DMS79 (cell line): ENCODE measurements around the gene CDH18.

ENCODE experiments used
- DNase-seq: peaks from one replicate; lab custom pipeline; 2025; lab: John Stamatoyannopoulos, UW

CDH18 gene

DNA sequence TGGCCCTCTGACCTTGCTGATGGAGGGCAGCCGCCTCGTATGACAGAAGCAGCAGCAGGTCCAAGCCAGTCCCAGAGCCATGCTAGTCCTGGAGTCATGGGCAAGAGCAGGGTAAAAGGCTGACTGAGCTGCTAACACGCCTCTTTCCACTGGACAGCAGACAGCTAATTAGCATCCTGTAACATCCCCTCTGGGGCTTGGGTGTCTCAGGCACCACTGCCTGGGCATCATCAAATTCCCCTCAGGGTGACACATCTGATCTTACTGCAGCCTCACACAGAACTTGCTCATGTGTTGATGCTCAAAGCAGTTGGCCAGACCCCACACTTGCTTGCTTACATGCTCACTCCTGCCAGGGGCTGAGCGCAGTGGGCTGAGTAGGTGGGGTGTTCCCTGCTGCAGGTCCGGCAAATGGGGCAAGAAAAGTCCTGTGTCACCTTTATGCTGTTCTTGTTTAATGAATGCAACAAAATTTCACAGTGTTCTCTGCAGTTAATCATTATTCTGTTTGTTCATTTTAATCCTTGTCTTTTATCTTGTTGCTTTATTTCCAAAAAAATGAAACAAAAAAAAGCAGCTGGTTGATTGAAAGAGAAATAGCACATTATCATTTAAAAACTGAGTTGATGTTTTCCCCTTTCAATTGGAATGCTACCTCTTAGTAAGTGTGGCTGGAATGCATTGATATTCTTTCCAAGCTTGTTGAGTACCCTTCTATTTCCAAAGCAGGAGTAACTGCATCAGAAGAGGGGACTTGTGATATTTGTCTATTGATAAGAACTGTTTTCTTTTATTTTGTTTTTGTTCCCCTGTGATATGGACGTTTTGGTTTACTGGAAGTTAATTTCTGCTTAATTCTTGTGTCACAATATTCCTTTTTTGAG is 254.1 kb downstream of the CDH18 start:
- DNase-seq, result no peak

GRCh38 chr5:19728571-19728970 is 259.4 kb downstream of the CDH18 start:
- DNase-seq, result no peak

DNA sequence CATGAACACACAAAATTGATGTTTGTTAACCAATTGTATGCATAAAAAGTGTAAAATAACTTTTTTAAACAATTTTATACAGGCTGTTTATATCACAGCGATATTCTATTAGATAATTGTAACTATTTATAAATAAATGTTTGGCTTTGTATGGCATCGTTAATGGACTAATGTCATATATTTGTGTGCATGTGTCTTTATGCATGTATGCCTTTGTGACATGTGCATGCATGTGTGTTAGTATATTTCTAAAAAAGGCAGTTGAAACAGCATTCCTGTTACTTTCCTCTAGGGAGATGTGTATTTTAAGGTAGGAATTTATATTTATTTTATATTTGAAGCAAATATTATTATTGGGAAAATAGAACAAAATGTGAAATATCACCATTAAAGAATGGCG is 268.9 kb downstream of the CDH18 start:
- DNase-seq, result no peak

GRCh38 chr5:19713740-19714139 is 274.3 kb downstream of the CDH18 start:
- no peak for DNase-seq

DNA sequence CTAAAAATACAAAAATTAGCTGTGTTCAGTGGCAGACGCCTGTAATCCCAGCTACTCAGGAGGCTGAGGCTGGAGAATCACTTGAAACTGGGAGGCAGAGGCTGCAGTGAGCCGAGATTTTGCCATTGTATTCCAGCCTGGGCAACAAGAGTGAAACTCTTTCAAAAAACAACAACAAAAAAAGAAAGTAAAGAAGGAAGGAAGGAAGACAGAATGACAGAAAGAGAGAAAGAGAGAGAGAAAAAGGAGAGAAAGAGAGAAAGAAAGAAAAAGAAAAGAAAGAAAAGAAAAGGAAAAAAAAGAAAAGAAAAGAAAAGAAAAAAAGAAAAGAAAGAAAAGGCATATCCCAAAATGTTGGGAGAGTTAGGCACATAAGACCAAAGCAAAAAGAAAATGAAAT is 278.6 kb downstream of the CDH18 start:
- DNase-seq, result no peak

DNA sequence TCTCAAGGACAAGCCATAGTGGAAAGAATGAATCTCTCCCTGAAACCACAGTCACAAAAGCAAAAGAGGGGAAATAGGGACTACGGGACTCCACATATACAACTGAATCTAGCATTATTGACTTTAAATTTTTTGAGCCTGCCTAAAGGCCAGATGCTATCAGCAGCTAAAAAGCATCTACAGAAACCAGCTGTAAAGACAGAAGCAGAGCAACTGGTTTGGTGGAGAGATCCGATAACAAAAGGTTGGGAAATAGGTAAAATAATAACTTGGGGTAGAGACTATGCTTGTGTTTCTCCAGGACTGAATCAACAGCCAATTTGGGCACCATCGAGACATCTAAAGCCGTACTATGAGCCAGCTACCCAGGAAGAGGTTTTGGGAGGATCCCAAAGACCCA is 281.2 kb downstream of the CDH18 start:
- DNase-seq, result no peak

- no peak for DNase-seq
These were observed 286.3 kb downstream of the CDH18 start for GRCh38 chr5:19701731-19702130.

GRCh38 chr5:19694949-19695611 is 292.9 kb downstream of the CDH18 start:
- no peak for DNase-seq

- no peak for DNase-seq
These were observed 297.0 kb downstream of the CDH18 start for GRCh38 chr5:19690978-19691377.

DNA sequence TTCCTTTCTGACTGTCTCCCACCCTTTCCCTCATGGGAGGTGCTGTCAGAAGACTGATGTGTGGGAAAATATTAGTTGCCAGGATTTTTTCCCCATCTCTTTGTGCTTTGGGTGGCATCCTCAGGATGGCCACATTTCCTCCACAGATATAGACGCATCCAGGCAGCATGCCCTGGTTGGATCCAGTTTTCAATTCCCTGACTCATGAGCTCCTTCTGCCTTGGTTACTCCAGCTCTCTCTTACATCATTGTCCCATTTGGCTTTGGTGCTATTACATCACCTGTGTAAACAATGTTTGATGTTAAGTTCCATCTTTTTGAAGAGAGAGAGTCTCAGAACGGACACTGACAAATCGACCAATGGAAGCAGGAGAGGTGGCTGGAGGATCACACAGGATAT is 302.5 kb downstream of the CDH18 start:
- DNase-seq, result no peak

GRCh38 chr5:19676895-19677294 is 311.1 kb downstream of the CDH18 start:
- no peak for DNase-seq

DNA sequence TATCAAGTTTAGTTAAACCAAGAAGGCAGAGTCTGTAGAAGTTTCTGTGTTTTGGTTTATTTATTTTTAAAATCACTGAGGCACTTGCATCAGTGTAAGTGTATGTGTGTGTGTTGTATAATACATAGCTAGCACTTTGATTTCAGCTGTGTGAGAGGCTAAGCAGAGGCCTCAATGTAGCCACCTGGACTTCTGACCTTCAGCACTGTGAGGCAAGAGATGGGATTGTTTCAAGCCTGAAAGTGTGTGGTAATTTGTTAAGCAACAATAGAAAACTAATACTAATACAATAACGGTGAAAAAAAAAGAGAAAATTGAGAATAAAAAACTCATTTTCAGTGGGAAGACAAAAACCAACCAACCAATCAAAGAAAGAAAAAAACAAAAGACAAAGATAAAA is 327.3 kb downstream of the CDH18 start:
- no peak for DNase-seq

GRCh38 chr5:19655627-19656026 is 332.4 kb downstream of the CDH18 start:
- no peak for DNase-seq

DNA sequence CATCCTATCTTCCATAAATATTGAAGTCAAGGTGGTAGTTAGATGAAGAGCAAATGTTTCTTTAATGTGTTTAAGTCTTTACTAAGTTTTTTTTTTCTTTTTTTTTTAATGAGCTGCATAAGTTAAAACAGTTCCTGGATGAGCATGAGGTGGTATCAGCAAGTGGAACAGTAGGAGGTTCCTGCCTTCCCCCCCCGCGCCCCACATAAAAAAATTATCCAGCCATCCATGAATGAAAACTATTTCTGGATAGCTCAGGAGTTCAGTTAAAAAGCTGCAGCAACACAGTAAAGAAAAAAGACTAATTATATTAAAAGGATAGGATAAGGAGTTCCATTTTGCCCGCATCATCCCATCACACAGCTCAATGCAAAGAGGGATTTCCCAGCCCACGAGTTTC is 349.5 kb downstream of the CDH18 start:
- DNase-seq, result no peak

DNA sequence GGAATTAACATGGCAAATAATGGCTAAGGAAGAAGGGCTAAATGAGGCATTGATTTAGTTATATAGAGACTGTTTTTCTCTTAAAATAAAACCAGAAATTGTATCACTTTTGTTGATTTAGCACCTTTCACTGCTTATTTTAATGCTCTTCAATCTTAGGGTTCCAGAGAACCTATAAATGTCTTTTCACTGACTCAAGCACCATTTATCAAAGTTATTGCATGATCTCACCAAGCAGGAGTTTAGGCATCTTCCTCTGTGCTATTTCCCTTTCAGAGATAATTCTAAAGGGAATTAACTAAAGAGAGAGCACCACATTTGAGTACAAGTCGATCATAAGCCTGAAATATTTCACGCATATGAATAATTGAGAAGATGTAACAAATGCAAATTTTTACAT is 357.1 kb downstream of the CDH18 start:
- DNase-seq, result no peak

- DNase-seq, result no peak
These were observed 361.8 kb downstream of the CDH18 start for GRCh38 chr5:19626211-19626610.

DNA sequence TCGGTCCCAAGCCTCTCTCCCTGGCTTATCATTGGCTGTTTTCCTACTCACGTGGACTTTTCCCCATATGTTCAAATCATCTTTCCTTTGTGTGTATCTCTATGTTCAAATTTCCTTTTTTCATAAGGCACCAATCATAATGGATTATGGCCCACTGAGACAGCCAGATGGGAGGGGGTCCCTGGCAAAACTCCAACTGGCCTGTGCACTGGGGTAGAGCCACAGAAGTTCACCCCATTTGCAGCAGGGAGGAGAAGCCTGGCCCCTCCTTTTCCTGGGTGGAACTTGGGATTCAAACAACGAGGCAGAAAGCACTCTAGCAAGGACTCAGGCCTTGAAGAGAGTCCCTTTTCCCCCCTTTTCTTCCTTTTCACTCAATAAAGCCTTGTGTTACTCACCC is 362.4 kb downstream of the CDH18 start:
- DNase-seq, result no peak

GRCh38 chr5:19619571-19619970 is 368.4 kb downstream of the CDH18 start:
- DNase-seq, result no peak

GRCh38 chr5:19616701-19617215 is 371.2 kb downstream of the CDH18 start:
- no peak for DNase-seq

DNA sequence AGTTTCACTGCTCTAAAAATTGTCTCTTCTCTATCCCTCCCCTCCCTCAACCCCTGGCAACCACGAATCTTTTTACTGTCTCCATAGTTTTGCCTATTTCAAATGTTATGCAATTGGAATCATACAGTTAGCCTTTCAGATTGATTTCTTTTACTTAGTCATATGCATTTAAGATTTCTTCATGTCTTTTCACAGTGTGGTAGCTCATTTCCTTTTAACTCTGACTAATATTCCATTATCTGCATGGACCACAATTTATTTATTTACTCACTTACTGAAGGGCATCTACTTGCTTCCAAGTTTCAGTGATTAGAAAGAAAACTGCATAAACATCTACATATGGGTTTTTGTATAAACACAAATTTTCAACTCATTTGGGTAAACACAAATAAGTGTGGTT is 372.3 kb downstream of the CDH18 start:
- no peak for DNase-seq

- DNase-seq, result no peak
These were observed 372.9 kb downstream of the CDH18 start for GRCh38 chr5:19615071-19615470.

GRCh38 chr5:19608444-19609002 is 379.5 kb downstream of the CDH18 start:
- no peak for DNase-seq

- no peak for DNase-seq
These were observed 382.1 kb downstream of the CDH18 start for GRCh38 chr5:19605846-19606407.
